Measurements from ENCODE around the gene FJX1. TPM values are rescaled to one million over a fixed set of nuclear protein-coding genes. Genes with fewer than 3 reads are reported as not detected.
"Not testable (repeated sequence)": the region's sequence is repeated elsewhere in the genome, so short reads cannot be mapped to it uniquely, and the experiment has no call there.

FJX1 gene
- total and polyA plus RNA-seq, 2 donors from 2014 or later: 4.2 to 7.9 TPM

- Histone ChIP-seq H3K27ac (ENCODE audit: low read depth in 2 of 2, low read length in 2 of 2) (no peak overlapping the region), H3K4me3 (ENCODE audit: low read length in 3 of 3) (no peak overlapping the region), H3K9me3 (ENCODE audit: control insufficient read depth in 2 of 3, insufficient read depth in 1 of 3, low read length in 3 of 3) (peaks cover 2 to 18% (median 6%) of the 10 kb centered on the region in 3 donors), H3K36me3 (ENCODE audit: control insufficient read depth in 2 of 3, insufficient read depth in 3 of 3, low read length in 3 of 3) (peaks cover 0 to 4% (median 2%) of the 10 kb centered on the region in 3 donors), H3K4me1 (ENCODE audit: control insufficient read depth in 2 of 3, insufficient read depth in 2 of 3, low read depth in 1 of 3, low read length in 3 of 3) (peaks cover 2 to 9% (median 8%) of the 10 kb centered on the region in 3 donors), H3K27me3 (ENCODE audit: control insufficient read depth, insufficient read depth, low read length) (no peaks in the 10 kb centered on the region), H3K9ac (ENCODE audit: low read length in 3 of 3) (no peak overlapping the region)
- intact Hi-C loops (cut with DNase I): no loop called here
- FAIRE-seq: no peak
- no peak for TF ChIP-seq CTCF (IDR thresholded peaks at IDR 0.05; ENCODE audit: borderline replicate concordance, extremely low read depth, insufficient read depth)
- DNase-seq: no peak
Observed at GRCh38 chr11:35667257-35667656, 49.0 kb downstream of the FJX1 start.

- DNase-seq; intact Hi-C loops (cut with DNase I); H3K4me3 ChIP-seq (ENCODE audit: low read length in 3 of 3); H3K9ac ChIP-seq (ENCODE audit: low read length in 3 of 3); H3K27me3 ChIP-seq (ENCODE audit: control insufficient read depth, insufficient read depth, low read length); H3K36me3 ChIP-seq (ENCODE audit: control insufficient read depth in 2 of 3, insufficient read depth in 3 of 3, low read length in 3 of 3); H3K4me1 ChIP-seq (ENCODE audit: control insufficient read depth in 2 of 3, insufficient read depth in 2 of 3, low read depth in 1 of 3, low read length in 3 of 3); H3K27ac ChIP-seq (ENCODE audit: low read depth in 2 of 2, low read length in 2 of 2); FAIRE-seq: not testable (repeated sequence)
- H3K9me3 ChIP-seq (ENCODE audit: control insufficient read depth in 2 of 3, insufficient read depth in 1 of 3, low read length in 3 of 3): peaks cover 2 to 18% (median 6%) of the 10 kb centered on the region in 3 donors
Observed at GRCh38 chr11:35668350-35668749, 50.1 kb downstream of the FJX1 start.

Other genes with a start within 250 kb of the FJX1 start
- gene SLC1A2, start 198.9 kb upstream of the FJX1 start, total RNA-seq: 0.28 TPM
- 0.11 TPM for gene SLC1A2, start 198.9 kb upstream of the FJX1 start, polyA plus RNA-seq (ENCODE audit: insufficient read depth, low read depth, low replicate concordance)
- 2.2 TPM for gene PAMR1, start 92.8 kb upstream of the FJX1 start, total RNA-seq
- 2.4 TPM for gene PAMR1, start 92.8 kb upstream of the FJX1 start, polyA plus RNA-seq (ENCODE audit: insufficient read depth, low read depth, low replicate concordance)
- 88.9 TPM for gene TRIM44, start 44.3 kb downstream of the FJX1 start, total RNA-seq
- gene TRIM44, start 44.3 kb downstream of the FJX1 start, polyA plus RNA-seq (ENCODE audit: insufficient read depth, low read depth, low replicate concordance): 14.5 TPM